CD4-positive, alpha-beta T cell (primary cell): Measurements from ENCODE around the gene SCN3A. TPM values are rescaled to one million over a fixed set of nuclear protein-coding genes. Genes with fewer than 3 reads are reported as not detected.

Source experiments
- ATAC-seq: fragments of 200-7000 bp; cut with Tn5 transposase; one replicate; pipeline ENCODE4 v1.10.0; 2022; ENCODE audit warnings: mild to moderate bottlenecking; ENCODE audit not compliant: poor library complexity
- CTCF ChIA-PET: fragments of 350-600 bp; sonication (Branson Sonifier 250); formaldehyde crosslinking; loops from one replicate; lab custom pipeline; 2021; ENCODE audit warnings: antibody characterized with exemption, inconsistent platforms; lab: Charles Lee
- POLR2A ChIA-PET: fragments of 350-600 bp; sonication (Branson Sonifier 250); formaldehyde crosslinking; loops from one replicate; lab custom pipeline; 2021; ENCODE audit warnings: antibody characterized with exemption, inconsistent platforms; lab: Charles Lee
- DNase-seq, 14 experiments: peaks; one replicate each; pipeline ENCODE4 v3.0.0-alpha.2; 2013 to 2020; ENCODE audit warnings: mixed read lengths in 2 of 14
- H3K27ac ChIP-seq, 2 donors: one replicate each; pipeline versions ENCODE4 v1.5.1 to v1.7.0; 2013; ENCODE audit warnings: low read length in 2 of 2, low read depth in 1 of 2, mild to moderate bottlenecking in 1 of 2
- H3K27me3 ChIP-seq, 2 experiments: 1 replicate in 1 of 2; 2 replicates in 1 of 2; pipeline versions ENCODE4 v1.6.1 to v1.7.0; 2013; ENCODE audit warnings: low read length in 2 of 2, control low read depth in 1 of 2, mild to moderate bottlenecking in 1 of 2, moderate library complexity in 1 of 2; ENCODE audit not compliant: insufficient read depth in 2 of 2, control insufficient read depth in 1 of 2
- H3K36me3 ChIP-seq: one replicate; pipeline ENCODE4 v1.6.1; 2013; ENCODE audit warnings: low read length, control low read depth; ENCODE audit not compliant: insufficient read depth
- H3K4me1 ChIP-seq: one replicate; pipeline ENCODE4 v1.6.1; 2013; ENCODE audit warnings: low read length, control low read depth; ENCODE audit not compliant: insufficient read depth
- H3K4me3 ChIP-seq: one replicate; pipeline ENCODE4 v1.5.1; 2013; ENCODE audit warnings: mild to moderate bottlenecking, low read length, moderate library complexity
- H3K9me3 ChIP-seq, 2 experiments: 1 replicate in 1 of 2; 2 replicates in 1 of 2; pipeline versions ENCODE4 v1.6.1 to v1.7.0; 2013; ENCODE audit warnings: low read length in 2 of 2, mild to moderate bottlenecking in 2 of 2, control low read depth in 1 of 2, moderate library complexity in 1 of 2; ENCODE audit not compliant: control insufficient read depth in 1 of 2, insufficient read depth in 1 of 2
- H3K27ac Mint-ChIP-seq: one replicate; pipeline ENCODE4 v1.8.0; 2020; ENCODE audit warnings: mixed read lengths
- H3K27me3 Mint-ChIP-seq: one replicate; pipeline ENCODE4 v1.8.0; 2021; ENCODE audit warnings: mixed read lengths
- H3K36me3 Mint-ChIP-seq: one replicate; pipeline ENCODE4 v1.8.0; 2021; ENCODE audit warnings: low read depth, mixed read lengths
- H3K4me1 Mint-ChIP-seq: one replicate; pipeline ENCODE4 v1.8.0; 2021; ENCODE audit warnings: low read depth, mixed read lengths
- H3K4me3 Mint-ChIP-seq: one replicate; pipeline ENCODE4 v1.8.0; 2020; ENCODE audit warnings: mild to moderate bottlenecking, mixed read lengths
- H3K9me3 Mint-ChIP-seq: one replicate; pipeline ENCODE4 v1.8.0; 2020; ENCODE audit warnings: mixed read lengths
- CTCF ChIP-seq: fragments of 200-600 bp; IDR thresholded peaks from one replicate; pipeline ENCODE4 v1.8.0; 2022; ENCODE audit warnings: antibody characterized with exemption, mild to moderate bottlenecking
- intact Hi-C, 2 experiments: fragments of 100-400 bp; cut with DNase I in 1 of 2; cut with micrococcal nuclease in 1 of 2; formaldehyde crosslinking; loops; one replicate each; pipeline versions ENCODE4 v1.15.1 to v1.9.0; 2023 to 2025; cut with DNase I, micrococcal nuclease
- total RNA-seq, 174 experiments: library from RNA in 2 of 174; stranded (reverse) in 2 of 174; gene quantifications; one replicate each; pipeline ENCODE4 v1.2.3 and lab custom pipeline; 2021 to 2026

Gene SCN3A
- total RNA-seq, 2 experiments from 2014 or later = not detected

GRCh38 chr2:165056564-165056963 is 147.3 kb downstream of the SCN3A start:
- Mint-ChIP-seq H3K27me3 (no peaks in the 10 kb centered on the region), H3K36me3 (no peaks in the 10 kb centered on the region), H3K27ac (no peak overlapping the region), H3K9me3 (no peaks in the 10 kb centered on the region), H3K4me3 (no peak overlapping the region), H3K4me1 (no peaks in the 10 kb centered on the region)
- no peak for TF ChIP-seq CTCF
- POLR2A ChIA-PET = no interaction called here
- H3K27ac ChIP-seq = no peak overlapping the region
- DNase-seq (no peak), ATAC-seq (no peak)
- no peaks in the 10 kb centered on the region for H3K27me3 ChIP-seq
- no peaks in the 10 kb centered on the region for H3K4me1 ChIP-seq
- H3K36me3 ChIP-seq = no peaks in the 10 kb centered on the region
- CTCF ChIA-PET = interaction anchor here (1.4 kb wide), 1 partner anchor 13 kb away, joined by 3 read pairs; no protein-coding TSS in a partner anchor
- no peaks in the 10 kb centered on the region for H3K9me3 ChIP-seq
- H3K4me3 ChIP-seq = no peak overlapping the region
- intact Hi-C loops = no loop called here

GRCh38 chr2:165055082-165055851 is 148.6 kb downstream of the SCN3A start:
- TF ChIP-seq CTCF = no peak
- no peaks in the 10 kb centered on the region for H3K36me3 ChIP-seq
- H3K4me1 ChIP-seq = no peaks in the 10 kb centered on the region
- H3K27ac ChIP-seq = no peak overlapping the region
- Mint-ChIP-seq H3K4me1 (no peaks in the 10 kb centered on the region), H3K36me3 (no peaks in the 10 kb centered on the region), H3K27me3 (no peaks in the 10 kb centered on the region), H3K27ac (no peak overlapping the region), H3K4me3 (no peak overlapping the region), H3K9me3 (no peaks in the 10 kb centered on the region)
- H3K27me3 ChIP-seq = no peaks in the 10 kb centered on the region
- POLR2A ChIA-PET = no interaction called here
- intact Hi-C loops = no loop called here
- DNase-seq (no peak), ATAC-seq (no peak)
- CTCF ChIA-PET = interaction anchor here (1.4 kb wide), 1 partner anchor 11 kb away, joined by 3 read pairs; no protein-coding TSS in a partner anchor
- H3K9me3 ChIP-seq = no peaks in the 10 kb centered on the region
- H3K4me3 ChIP-seq = no peak overlapping the region

- H3K4me1 ChIP-seq = no peaks in the 10 kb centered on the region
- ATAC-seq = no peak
- H3K27ac Mint-ChIP-seq = no peak overlapping the region
- intact Hi-C loops = no loop called here
- H3K36me3 Mint-ChIP-seq = no peaks in the 10 kb centered on the region
- no peaks in the 10 kb centered on the region for H3K9me3 Mint-ChIP-seq
- no peak for DNase-seq
- no peak overlapping the region for H3K4me3 ChIP-seq
- H3K27ac ChIP-seq = no peak overlapping the region
- no peaks in the 10 kb centered on the region for H3K9me3 ChIP-seq
- POLR2A ChIA-PET = no interaction called here
- H3K27me3 Mint-ChIP-seq = no peaks in the 10 kb centered on the region
- H3K4me1 Mint-ChIP-seq = no peaks in the 10 kb centered on the region
- H3K36me3 ChIP-seq = no peaks in the 10 kb centered on the region
- H3K4me3 Mint-ChIP-seq = no peak overlapping the region
- no peak for TF ChIP-seq CTCF
- CTCF ChIA-PET = no interaction called here
- no peaks in the 10 kb centered on the region for H3K27me3 ChIP-seq
These were observed 149.2 kb downstream of the SCN3A start for GRCh38 chr2:165054652-165055051.
